Stromal cell of bone marrow (primary cell): ENCODE measurements around the gene FANK1.
A peak's percentile ranks its signal among the peaks of the same experiment; 100 is the strongest.
"Not testable (repeated sequence)": the region's sequence is repeated elsewhere in the genome, so short reads cannot be mapped to it uniquely, and the experiment has no call there.

ENCODE experiments used
- DNase-seq: peaks from one replicate; pipeline ENCODE4 v3.0.0-alpha.2; 2012; ENCODE audit warnings: low read depth

FANK1 gene

DNA sequence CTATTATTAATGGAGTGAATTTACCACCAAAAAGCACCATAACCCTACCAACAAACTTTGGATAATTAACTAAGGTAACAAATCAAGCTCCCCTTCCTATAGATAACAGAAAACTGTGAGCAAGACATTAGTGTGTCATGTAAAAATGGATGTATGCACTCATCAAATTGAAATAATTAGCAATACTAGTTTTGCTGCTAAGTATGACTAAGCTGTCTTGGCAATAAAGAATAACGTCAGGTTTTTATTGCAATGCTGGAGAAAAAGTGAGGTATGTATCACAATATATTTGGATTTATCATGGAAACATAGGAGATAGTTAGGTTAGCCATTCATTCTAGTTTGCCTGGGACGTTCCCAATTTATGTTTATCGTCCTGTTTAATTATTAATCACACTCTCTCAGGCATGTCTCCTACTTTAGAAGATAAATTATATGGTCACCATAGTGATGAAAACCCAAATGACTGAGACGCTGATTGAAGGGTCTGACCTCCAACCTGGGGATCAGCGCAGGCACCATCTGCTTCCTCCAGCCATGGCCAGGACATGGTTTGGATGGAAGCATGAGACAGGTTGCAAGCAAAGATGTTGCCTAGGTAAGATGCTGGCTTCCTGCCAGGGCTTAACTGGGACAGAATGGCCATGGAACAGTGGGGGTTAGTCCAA, 125.6 kb downstream of the FANK1 start:
- DNase-seq: no peak

DNA sequence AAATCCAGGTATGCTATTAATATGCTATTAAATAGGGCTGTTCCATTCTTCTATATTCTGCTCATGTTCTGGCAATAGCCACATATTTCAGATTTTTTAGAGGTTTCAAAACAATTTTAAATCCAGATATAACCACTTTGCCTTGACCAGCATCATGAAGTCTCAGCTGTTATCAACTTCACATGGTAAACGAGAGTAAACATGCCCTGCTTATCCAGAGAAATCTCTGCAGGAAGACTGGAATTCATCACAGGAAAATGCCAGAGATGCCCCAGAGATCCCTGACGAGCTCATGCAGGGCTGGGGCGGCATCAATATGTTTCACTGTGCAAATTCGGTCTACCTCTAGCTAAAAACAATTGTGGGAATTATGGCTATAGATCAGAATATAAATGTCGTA, 126.5 kb downstream of the FANK1 start:
- DNase-seq: no peak

DNA sequence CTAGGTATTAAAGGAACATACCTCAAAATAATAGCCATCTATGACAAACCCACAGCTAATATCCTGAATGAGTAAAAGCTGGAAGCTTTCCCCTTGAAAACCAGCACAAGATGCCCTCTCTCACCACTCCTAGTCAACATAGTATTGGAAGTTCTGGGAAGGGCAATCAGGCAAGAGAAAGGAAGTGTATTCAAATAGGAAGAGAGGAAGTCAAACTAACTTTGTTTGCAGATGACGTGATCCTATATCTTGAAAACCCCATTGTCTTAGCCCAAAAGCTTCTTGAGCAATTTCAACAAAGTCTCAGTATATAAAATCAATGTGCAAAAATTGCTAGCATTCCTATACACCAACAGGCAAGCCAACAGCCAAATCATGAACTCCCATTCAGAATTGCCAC, 131.3 kb downstream of the FANK1 start:
- no peak for DNase-seq

DNA sequence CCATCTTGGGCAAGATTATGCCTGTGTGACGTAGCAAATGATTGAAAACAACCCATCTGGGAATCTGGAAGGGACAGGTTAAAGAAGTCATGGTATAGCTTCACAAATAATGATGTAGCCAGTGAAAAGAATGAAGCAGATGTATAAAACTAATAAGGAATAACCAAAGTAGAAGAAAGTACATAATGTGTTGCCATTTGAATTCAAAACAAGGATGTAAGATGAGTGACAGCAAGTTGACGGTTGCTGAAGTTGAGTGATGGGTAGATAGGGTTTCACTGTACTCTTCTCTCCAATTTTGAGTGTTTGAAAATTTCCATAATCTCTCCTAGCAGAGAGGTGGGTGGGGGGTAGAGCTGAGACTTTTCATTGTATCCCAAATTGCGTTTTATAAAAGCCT, 133.6 kb downstream of the FANK1 start:
- no peak for DNase-seq

DNA sequence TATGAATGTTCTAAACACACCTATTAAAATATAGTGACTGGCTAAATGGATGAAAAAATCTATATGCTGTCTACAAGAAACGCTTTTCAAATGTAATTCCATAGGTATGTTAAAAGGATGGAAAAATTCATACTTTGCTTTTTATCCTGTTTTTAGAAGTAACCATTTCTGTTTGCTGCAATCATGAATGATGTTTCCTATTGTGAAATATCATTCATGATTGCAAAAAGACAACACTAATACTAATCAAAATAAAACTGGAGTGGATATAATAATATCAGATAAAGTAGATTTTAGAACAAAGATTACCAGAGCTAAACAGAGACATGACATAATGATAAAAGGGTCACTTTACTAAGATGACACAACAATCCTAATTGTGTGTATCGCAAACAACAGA, 138.2 kb downstream of the FANK1 start:
- no peak for DNase-seq

DNA sequence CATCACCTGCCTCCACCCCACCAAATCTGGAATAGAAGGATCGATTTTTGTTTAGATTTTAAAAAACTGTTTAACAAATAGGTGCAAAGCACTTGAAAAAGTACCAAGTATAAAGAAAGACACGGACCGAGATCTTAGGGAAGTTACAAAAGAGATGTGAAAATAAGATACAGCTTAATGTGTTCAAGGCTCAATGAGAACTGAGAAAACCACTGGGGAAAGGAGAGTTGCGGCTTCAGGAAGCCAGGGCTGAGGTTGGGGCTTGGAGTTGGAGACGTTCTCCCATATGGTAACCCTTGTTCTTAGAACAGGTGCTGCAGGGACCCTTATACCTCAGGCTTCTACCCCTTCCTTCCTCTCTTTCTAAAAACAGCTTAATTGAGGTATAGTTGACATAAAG, 140.2 kb downstream of the FANK1 start:
- no peak for DNase-seq

DNA sequence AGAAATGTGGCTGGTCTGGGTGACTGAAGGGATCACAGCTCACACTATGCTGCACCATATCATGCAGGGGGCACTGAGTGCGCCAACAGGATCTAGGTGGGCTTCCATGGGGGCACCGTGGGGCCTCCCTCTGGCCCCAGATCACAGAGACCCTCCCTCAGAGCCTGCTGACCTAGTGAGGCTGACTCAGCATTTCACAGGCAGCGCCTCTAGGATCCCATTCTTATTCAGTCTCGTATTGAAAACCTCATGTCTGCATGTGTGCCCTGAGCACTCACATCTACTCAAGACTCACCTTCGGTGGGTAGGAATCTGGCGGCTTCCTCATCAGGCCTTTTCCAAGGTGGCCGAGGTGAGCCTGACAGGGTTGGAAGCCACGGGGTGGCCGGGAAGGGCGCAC, 141.6 kb downstream of the FANK1 start:
- DNase-seq: no peak

DNA sequence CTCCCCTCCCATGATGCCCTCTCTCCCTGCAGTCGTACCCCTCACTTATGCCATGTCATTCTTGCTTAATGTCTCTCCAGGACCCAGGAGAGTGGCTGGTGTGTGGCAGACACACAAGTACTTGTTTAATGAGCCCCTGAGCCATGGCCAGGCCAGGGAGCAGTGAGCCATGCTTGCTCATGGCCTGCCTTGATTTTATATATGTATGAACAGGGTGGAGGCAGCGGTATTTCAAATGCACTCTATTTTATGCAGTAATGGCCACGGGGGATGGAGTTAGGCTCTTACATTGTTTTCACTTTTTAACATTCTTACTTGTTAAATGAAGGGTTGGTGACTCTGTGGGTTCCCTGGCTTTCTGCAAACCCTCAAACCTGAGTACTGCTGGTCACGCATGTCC, 144.8 kb downstream of the FANK1 start:
- no peak for DNase-seq

DNA sequence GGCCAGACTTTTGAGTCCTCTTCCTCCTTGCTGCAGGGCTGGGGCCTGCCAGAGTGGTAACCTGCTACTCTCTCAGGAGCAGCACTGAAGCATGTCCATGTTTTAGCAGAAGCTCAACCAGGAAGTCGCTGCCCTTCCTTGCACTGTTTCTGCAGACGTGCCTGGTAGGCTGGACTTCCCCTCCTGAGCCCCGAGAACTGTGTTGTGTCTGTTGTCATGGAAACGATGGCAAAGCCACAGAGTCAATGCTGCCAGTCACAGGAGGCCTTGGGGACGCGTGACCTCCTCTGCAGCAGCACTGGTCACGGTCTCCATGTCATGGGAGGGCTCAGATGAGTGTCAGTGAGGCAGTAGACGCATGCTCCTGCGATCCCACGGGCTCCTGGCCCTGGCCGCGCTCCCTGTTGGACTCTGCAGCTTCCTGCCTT, 145.5 kb downstream of the FANK1 start:
- DNase-seq: peak; percentile 68

DNA sequence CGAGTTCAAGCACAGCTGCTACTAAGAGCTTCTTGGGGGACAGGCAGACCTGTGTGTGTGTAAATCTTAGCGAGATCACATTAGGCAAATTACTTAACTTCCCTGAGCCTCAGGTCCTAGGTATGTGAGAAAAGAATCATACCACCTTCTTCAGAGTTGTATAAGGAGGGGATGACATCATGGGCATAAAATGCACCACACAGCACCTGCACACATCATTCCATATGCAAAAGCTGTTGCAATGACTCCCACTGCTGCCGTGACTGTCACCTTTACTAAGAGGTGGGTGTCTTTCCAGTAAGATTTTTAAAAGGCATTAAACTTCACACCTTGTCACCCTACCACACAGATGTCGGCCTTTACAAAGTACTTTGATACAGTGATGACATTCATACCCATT, 146.0 kb downstream of the FANK1 start:
- DNase-seq: no peak

DNA sequence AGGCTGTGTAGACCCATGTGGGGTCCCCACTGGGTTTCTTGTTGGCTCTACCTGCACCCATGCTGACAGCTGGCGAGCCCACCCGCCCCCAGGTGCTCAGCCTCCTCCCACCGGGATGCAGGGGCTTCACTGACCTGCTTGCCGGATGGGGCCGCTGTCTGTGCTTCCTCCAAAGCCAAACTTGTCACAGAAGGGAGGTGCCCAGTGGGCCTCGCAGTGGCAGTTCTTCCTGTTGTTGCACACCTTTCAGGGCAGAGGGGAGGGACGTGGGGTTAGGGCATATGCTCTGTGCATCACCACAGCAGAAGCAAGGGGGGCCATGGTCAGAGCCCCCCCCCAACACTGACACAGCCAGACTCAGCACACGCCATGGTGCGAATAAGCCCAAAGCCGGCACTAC, 146.5 kb downstream of the FANK1 start:
- DNase-seq: no peak

DNA sequence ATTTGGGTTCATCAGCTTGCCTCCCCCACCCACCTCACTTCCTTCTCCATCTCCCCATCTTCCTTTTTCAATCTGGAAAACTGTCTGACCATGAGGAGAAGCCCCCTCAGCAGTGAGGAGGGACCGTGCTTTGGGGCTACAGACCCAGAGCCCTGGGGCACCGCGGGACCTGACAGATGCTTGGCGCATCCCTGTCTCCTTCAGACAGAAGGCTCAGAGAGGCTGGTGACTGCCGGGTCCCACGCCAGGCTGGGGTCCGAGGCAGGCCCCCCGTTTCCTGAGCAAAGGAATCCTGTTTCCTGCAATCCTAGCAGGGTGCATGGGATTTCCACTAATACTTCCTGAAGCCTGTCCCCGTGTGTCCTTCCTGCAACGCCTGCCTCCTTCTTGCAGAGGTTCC, 147.0 kb downstream of the FANK1 start:
- no peak for DNase-seq

DNA sequence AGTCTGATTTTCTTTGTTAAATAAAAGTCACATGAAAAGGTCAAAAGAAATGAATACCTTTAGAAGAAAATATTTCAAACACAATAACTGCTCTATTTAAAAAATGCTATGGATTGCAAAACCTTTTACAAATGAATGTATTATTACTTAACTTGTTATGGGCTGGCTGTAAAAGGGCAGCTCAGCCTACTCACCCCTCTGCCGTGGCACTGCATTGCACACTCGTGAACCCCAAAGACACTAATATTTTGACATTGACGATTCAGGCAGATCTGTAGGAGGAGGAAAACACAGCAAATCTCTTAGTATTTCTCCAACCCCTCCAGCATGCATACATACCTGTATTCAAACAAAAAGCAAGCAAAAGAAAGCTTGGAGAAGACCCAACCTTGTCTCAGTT, 149.5 kb downstream of the FANK1 start:
- DNase-seq: no peak

DNA sequence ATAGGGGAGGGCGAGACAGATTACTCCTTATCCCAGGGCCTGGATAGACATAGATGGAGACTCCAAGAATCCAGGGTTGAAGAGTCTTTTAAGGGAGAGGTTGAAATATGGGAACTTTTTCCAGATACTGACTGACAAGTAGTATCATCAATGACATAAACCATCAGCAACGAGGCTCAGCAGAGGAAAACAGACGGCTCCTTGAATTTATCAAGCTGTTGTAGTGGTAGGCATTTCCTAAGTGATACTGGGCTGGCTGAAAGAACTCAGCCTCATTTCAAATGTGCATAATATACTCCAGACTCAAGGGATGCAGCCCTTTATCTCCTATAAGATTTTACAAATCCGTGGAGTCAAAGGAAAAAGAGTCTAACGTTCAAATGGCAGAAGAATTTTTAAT, 150.5 kb downstream of the FANK1 start:
- no peak for DNase-seq

DNA sequence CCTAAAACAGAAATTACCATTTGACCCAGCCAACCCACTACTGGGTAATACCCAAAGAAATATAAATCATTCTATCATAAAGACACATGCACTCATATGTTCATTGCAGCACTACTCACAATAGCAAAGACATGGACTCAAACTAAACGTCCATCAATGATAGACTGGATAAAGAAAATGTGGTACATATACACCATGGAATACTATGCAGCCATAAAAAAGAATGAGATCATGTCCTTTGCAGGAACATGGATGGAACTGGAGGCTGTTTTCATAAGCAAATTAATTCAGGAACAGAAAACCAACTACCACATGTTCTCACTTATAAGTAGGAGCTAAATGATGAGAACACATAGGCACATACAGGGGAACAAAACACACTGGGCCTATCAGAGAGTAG, 151.4 kb downstream of the FANK1 start:
- DNase-seq: not testable (repeated sequence)

DNA sequence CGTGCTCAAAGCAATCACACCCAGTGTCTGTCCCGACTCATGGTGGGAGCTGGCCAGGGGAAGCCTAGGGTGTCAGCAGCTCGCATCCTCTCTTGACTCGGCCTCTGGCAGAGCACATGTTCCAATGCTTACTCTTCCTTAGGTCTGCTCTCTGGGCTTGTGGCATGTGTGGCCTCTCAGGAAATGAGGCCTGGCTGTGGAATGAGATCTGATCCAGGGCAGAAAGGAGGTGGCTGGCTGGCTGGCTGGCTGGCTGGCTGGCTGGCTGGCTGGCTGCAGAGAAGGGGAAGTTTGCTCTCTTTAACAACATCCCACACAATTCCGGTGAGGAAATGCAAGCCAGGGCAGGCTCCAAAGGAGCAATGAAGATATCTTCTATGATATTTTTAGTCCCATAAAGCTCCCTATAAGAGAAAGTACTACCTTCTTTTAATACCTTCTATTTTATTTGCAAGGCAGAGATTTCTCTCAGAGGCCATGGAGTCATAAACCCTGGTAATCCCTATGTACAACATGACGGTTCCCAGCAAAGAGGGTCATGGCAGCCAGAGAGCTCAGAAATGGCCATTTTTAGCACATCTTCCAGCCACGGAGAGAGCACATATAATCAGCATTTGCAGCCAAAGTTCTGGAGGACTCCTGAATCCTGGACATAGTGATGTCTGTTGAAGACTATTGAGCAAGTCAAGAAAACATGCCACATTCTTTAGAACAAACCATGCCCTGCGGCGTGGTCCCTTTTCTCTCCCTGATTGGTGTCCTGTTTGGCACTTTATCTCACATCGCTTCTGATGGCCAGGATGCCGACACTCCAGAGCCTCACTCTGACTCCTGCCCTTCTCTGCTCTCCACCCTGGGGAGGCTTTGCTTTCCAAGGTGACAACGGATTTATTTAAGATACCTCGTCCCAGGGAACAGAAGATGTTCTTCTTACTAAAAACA, 153.7 kb downstream of the FANK1 start:
- peak; percentile 67 for DNase-seq

DNA sequence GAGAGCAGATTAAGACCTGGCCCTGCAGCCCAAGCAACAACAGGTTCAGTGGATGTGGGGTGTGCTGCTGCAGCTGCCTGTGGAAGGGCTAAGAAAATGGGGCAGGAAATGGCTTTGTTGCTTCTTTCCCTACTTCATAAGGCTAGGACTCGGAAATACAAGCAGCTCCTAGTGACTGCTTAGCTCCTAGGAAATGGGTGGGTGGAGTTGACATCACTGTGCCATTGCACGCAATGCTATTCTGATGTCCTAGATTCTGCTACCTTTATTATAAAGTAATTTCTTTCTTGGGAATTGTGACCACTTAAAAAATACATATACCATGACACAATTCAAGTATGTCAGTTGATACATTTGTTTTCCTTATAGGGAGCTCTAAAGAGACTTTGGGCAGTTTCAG, 155.8 kb downstream of the FANK1 start:
- DNase-seq: no peak

DNA sequence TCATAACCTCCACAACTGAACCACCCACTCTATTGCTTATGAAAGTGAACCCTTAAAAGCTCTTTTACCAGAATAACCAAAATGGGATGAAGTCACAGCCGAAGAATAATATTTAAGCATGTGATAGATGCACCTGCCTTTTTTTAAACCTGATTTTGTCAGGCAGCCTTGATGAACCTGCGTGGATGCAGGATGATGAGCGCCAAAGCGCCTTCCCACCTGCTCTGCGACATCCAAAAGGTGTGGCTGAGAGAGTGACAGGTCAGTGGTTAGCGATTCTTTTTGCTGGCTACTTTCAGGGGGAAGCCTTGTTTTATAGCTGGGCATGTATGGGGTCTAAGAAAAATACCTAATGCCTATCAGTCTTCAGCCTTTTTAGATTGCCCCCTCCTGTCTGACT, 157.8 kb downstream of the FANK1 start:
- DNase-seq: no peak

DNA sequence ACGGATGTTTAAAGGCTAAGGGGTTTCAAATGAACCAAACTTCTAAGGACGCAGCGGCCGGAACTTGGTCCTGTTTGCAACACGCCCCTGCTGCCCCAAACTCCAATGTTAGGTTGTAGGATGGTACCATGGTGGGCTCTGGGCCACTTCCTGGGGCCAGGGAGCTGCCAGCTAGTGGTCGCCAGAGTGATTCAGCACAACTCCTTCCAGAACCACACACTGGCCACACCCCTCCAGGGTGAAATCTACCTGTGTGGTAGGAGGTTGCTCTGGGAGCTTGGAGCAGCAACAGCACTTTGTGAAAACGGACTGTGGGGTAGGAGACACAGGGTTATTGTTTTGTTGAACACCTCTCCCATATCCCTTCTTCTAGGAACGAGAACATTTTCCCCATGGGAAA, 161.1 kb downstream of the FANK1 start:
- DNase-seq: no peak

DNA sequence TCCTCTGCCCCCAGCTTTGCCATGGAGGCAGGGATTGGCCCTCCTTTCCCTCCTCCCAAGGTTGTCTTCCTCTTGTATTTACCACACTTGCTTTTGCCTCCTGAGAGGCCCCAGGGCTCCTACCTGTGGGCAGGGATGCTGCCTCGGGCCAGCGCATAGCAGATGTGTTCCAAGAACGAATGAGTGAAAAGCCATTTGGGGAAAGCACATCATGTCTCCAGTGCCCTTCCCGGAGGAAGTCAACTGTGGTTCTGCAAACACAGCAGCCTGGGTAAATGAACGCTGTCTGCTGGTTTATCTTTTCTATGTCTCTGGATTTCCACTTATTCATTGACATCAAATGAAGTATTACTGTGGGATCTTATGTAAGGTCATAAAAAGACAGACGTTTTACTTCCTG, 161.7 kb downstream of the FANK1 start:
- no peak for DNase-seq

DNA sequence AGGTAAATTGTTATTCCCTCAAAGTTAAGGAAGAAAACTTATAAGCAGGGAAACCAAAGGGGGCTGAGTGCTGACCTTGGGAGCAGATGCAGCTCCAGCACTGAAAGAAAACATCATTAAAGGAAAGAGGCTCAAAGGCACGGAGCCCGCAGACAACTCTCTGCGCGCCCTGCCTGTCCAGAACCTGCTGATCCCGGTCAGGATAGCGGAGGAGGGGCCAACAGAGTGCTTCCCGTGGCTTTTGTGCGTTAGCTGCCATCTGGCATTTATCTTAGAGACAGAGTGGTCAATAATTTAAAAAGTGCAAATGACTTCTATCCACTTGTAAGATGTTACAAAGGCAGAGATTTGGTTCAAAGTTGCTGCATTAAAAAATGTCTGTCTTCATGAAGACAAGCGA, 162.1 kb downstream of the FANK1 start:
- DNase-seq: no peak
